GM23338 (cell line): ENCODE data around the gene ADAMTS8. TPM values are rescaled to one million over a fixed set of nuclear protein-coding genes. Genes with fewer than 3 reads are reported as not detected.

Source experiments
- ATAC-seq: fragments of 200-7000 bp; cut with Tn5 transposase; 3 replicates; pipeline ENCODE4 v1.9.1; 2020
- DNase-seq: peaks from one replicate; pipeline ENCODE4 v3.0.0-alpha.2; 2015; ENCODE audit warnings: low spot score
- H2AFZ ChIP-seq: fragments of 200-600 bp; sonication (generic); 2 replicates; pipeline ENCODE4 v1.8.0; 2016; ENCODE audit warnings: antibody characterized with exemption, mild to moderate bottlenecking, moderate library complexity
- H3F3A ChIP-seq: fragments of 200-600 bp; sonication (generic); replicated peaks from 2 replicates; pipeline ENCODE4 v1.8.0; 2017; ENCODE audit warnings: antibody characterized with exemption, mixed run types, low read depth
- H3K27ac ChIP-seq: fragments of 200-600 bp; sonication (generic); 2 replicates; pipeline ENCODE4 v1.6.1; 2016; ENCODE audit warnings: low read depth
- H3K27me3 ChIP-seq: fragments of 200-600 bp; sonication (generic); 2 replicates; pipeline ENCODE4 v1.8.0; 2016; ENCODE audit warnings: mild to moderate bottlenecking, mixed run types, moderate library complexity; ENCODE audit not compliant: insufficient read depth
- H3K36me3 ChIP-seq: fragments of 200-600 bp; sonication (generic); 2 replicates; pipeline ENCODE4 v1.8.0; 2016; ENCODE audit warnings: mild to moderate bottlenecking; ENCODE audit not compliant: insufficient read depth
- H3K4me1 ChIP-seq: fragments of 200-600 bp; sonication (generic); 2 replicates; pipeline ENCODE4 v1.8.0; 2016; ENCODE audit warnings: mild to moderate bottlenecking, moderate library complexity; ENCODE audit not compliant: insufficient read depth
- H3K4me2 ChIP-seq: fragments of 200-600 bp; sonication (generic); 2 replicates; pipeline ENCODE4 v1.7.1; 2017; ENCODE audit warnings: mixed run types
- H3K4me3 ChIP-seq: fragments of 200-600 bp; sonication (generic); 2 replicates; pipeline ENCODE4 v1.6.1; 2016; ENCODE audit warnings: mixed run types
- H3K79me2 ChIP-seq: fragments of 200-600 bp; sonication (generic); replicated peaks from 2 replicates; pipeline ENCODE4 v1.8.0; 2017; ENCODE audit warnings: mild to moderate bottlenecking; ENCODE audit not compliant: insufficient read depth
- H3K9me2 ChIP-seq: fragments of 200-600 bp; sonication (generic); 2 replicates; pipeline ENCODE4 v1.8.0; 2017; ENCODE audit not compliant: insufficient read depth
- H4K20me1 ChIP-seq: fragments of 200-600 bp; sonication (generic); replicated peaks from 2 replicates; pipeline ENCODE4 v1.8.0; 2017; ENCODE audit warnings: mild to moderate bottlenecking; ENCODE audit not compliant: insufficient read depth
- H3K27ac Mint-ChIP-seq: 2 replicates; pipeline ENCODE4 v1.8.0; 2020; ENCODE audit warnings: inconsistent platforms, mild to moderate bottlenecking, moderate library complexity, mixed read lengths
- H3K27me3 Mint-ChIP-seq: 3 replicates; pipeline ENCODE4 v1.8.0; 2022; ENCODE audit warnings: low read depth, mild to moderate bottlenecking, moderate library complexity, mixed read lengths, inconsistent platforms; ENCODE audit not compliant: insufficient read depth, poor library complexity
- H3K36me3 Mint-ChIP-seq: 3 replicates; pipeline ENCODE4 v1.8.0; 2021; ENCODE audit warnings: low read depth, mild to moderate bottlenecking, inconsistent platforms, moderate library complexity, mixed read lengths
- H3K4me1 Mint-ChIP-seq: 3 replicates; pipeline ENCODE4 v1.8.0; 2020; ENCODE audit warnings: mild to moderate bottlenecking, inconsistent platforms, mixed read lengths
- H3K4me3 Mint-ChIP-seq: 3 replicates; pipeline ENCODE4 v1.8.0; 2021; ENCODE audit warnings: moderate library complexity, mild to moderate bottlenecking, inconsistent platforms, mixed read lengths
- H3K9me3 Mint-ChIP-seq: 3 replicates; pipeline ENCODE4 v1.8.0; 2020; ENCODE audit warnings: moderate library complexity, mild to moderate bottlenecking, inconsistent platforms, mixed read lengths
- ETS1 ChIP-seq: IDR thresholded peaks from 2 replicates; pipeline ENCODE4 v1.6.1; 2016; ENCODE audit warnings: antibody characterized with exemption
- EZH2 ChIP-seq: fragments of 200-600 bp; sonication (generic); IDR thresholded peaks from one replicate; pipeline ENCODE4 v1.8.0; 2017; ENCODE audit warnings: antibody characterized with exemption, mild to moderate bottlenecking, low read depth; ENCODE audit not compliant: unreplicated experiment
- EZH2phosphoT487 ChIP-seq: fragments of 200-600 bp; sonication (generic); IDR thresholded peaks from one replicate; pipeline ENCODE4 v1.8.1; 2018; ENCODE audit warnings: antibody characterized with exemption; ENCODE audit not compliant: unreplicated experiment
- JUNB ChIP-seq: IDR thresholded peaks from one replicate; pipeline ENCODE4 v1.6.1; 2016; ENCODE audit warnings: antibody characterized with exemption; ENCODE audit not compliant: unreplicated experiment
- POLR2AphosphoS5 ChIP-seq: IDR thresholded peaks from 2 replicates; pipeline ENCODE4 v1.6.1; 2016; ENCODE audit warnings: antibody characterized with exemption, low read depth
- STAT1 ChIP-seq: IDR thresholded peaks from one replicate; pipeline ENCODE4 v1.6.1; 2016; ENCODE audit warnings: antibody characterized with exemption; ENCODE audit not compliant: unreplicated experiment
- ZNF114 ChIP-seq: fragments of 250-450 bp; sonication (Bioruptor Pico); IDR thresholded peaks from 2 replicates; pipeline ENCODE4 v1.5.0; 2020; ENCODE audit warnings: mild to moderate bottlenecking, moderate library complexity
- polyA plus RNA-seq: library from polyadenylated mRNA; unstranded; fragments of >200 nt; fragmentation: Nextera tagmentation; extraction: Ambion mirVana; gene quantifications from 2 replicates; pipeline ENCODE4 v1.2.1, GENCODE V29; 2016
- total RNA-seq: library from RNA; depleted of rRNA; stranded (reverse); fragments of >200 nt; shearing (Covaris generic); gene quantifications from 2 replicates; pipeline ENCODE4 v1.2.3, GENCODE V29; 2014
- TF ChIP-seq, protein P1 (sequence below), 2 experiments: fragments of 200-600 bp in 1 of 2; sonication (generic) in 1 of 2; conservative IDR thresholded peaks; 2 replicates each; pipeline versions ENCODE4 v1.5.1 to v1.6.1; 2016 to 2017; ENCODE audit warnings: antibody characterized with exemption in 2 of 2, low read depth in 2 of 2, mild to moderate bottlenecking in 2 of 2, moderate library complexity in 1 of 2
- TF ChIP-seq, protein P2 (sequence below): fragments of 250-450 bp; sonication (Bioruptor Pico); IDR thresholded peaks from 2 replicates; pipeline ENCODE4 v1.5.0; 2020; ENCODE audit warnings: mild to moderate bottlenecking, moderate library complexity
- TF ChIP-seq, protein P3 (sequence below): IDR thresholded peaks from one replicate; pipeline ENCODE4 v1.6.1; 2018; ENCODE audit warnings: antibody characterized with exemption; ENCODE audit not compliant: unreplicated experiment

ADAMTS8 gene
- total and polyA plus RNA-seq, 2 experiments from 2014 or later: 7.5 to 16.2 TPM

DNA sequence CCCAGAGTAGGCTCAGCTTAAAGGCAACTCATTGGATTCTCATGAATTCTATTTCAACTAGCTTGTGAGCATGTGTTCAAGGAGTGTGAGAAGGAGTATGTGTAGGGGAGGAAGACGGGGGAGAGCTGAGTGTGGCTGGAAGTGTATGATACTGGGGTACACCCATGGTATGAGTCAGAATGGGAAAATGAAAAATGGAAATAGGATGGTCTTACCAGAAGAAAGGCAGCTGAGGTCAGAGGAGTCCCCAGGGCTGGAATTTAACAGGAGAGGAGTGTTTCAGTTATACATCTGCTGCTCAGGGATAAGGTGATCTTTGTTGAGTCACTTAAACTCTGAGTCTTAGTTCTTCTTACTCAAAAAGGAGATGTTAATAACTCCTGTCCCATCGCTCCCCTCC, 13.3 kb upstream of the ADAMTS8 start:
- Mint-ChIP-seq H3K9me3 (peaks cover 11% of the 10 kb centered on the region; the same call in 1 of the 3 replicates), H3K27ac (no peak overlapping the region), H3K4me1 (no peaks in the 10 kb centered on the region; the same call in 2 of the 3 replicates), H3K4me3 (no peak overlapping the region), H3K36me3 (no peaks in the 10 kb centered on the region), H3K27me3 (peaks cover 9% of the 10 kb centered on the region)
- Histone ChIP-seq H2AFZ (no peak overlapping the region), H3F3A (no peaks in the 10 kb centered on the region), H4K20me1 (no peaks in the 10 kb centered on the region), H3K4me1 (no peaks in the 10 kb centered on the region), H3K27ac (no peak overlapping the region), H3K9me2 (peaks cover 9% of the 10 kb centered on the region; the same call in 1 of the 2 replicates), H3K4me2 (no peak overlapping the region), H3K27me3 (peaks cover 3% of the 10 kb centered on the region; the same call in 1 of the 2 replicates), H3K79me2 (no peaks in the 10 kb centered on the region), H3K36me3 (no peaks in the 10 kb centered on the region), H3K4me3 (no peak overlapping the region)
- TF ChIP-seq, protein P1, sequence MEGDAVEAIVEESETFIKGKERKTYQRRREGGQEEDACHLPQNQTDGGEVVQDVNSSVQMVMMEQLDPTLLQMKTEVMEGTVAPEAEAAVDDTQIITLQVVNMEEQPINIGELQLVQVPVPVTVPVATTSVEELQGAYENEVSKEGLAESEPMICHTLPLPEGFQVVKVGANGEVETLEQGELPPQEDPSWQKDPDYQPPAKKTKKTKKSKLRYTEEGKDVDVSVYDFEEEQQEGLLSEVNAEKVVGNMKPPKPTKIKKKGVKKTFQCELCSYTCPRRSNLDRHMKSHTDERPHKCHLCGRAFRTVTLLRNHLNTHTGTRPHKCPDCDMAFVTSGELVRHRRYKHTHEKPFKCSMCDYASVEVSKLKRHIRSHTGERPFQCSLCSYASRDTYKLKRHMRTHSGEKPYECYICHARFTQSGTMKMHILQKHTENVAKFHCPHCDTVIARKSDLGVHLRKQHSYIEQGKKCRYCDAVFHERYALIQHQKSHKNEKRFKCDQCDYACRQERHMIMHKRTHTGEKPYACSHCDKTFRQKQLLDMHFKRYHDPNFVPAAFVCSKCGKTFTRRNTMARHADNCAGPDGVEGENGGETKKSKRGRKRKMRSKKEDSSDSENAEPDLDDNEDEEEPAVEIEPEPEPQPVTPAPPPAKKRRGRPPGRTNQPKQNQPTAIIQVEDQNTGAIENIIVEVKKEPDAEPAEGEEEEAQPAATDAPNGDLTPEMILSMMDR (conservative IDR thresholded peaks at IDR 0.05; ENCODE audit: low read depth in 2 of 2): no peak
- TF ChIP-seq, protein P2, sequence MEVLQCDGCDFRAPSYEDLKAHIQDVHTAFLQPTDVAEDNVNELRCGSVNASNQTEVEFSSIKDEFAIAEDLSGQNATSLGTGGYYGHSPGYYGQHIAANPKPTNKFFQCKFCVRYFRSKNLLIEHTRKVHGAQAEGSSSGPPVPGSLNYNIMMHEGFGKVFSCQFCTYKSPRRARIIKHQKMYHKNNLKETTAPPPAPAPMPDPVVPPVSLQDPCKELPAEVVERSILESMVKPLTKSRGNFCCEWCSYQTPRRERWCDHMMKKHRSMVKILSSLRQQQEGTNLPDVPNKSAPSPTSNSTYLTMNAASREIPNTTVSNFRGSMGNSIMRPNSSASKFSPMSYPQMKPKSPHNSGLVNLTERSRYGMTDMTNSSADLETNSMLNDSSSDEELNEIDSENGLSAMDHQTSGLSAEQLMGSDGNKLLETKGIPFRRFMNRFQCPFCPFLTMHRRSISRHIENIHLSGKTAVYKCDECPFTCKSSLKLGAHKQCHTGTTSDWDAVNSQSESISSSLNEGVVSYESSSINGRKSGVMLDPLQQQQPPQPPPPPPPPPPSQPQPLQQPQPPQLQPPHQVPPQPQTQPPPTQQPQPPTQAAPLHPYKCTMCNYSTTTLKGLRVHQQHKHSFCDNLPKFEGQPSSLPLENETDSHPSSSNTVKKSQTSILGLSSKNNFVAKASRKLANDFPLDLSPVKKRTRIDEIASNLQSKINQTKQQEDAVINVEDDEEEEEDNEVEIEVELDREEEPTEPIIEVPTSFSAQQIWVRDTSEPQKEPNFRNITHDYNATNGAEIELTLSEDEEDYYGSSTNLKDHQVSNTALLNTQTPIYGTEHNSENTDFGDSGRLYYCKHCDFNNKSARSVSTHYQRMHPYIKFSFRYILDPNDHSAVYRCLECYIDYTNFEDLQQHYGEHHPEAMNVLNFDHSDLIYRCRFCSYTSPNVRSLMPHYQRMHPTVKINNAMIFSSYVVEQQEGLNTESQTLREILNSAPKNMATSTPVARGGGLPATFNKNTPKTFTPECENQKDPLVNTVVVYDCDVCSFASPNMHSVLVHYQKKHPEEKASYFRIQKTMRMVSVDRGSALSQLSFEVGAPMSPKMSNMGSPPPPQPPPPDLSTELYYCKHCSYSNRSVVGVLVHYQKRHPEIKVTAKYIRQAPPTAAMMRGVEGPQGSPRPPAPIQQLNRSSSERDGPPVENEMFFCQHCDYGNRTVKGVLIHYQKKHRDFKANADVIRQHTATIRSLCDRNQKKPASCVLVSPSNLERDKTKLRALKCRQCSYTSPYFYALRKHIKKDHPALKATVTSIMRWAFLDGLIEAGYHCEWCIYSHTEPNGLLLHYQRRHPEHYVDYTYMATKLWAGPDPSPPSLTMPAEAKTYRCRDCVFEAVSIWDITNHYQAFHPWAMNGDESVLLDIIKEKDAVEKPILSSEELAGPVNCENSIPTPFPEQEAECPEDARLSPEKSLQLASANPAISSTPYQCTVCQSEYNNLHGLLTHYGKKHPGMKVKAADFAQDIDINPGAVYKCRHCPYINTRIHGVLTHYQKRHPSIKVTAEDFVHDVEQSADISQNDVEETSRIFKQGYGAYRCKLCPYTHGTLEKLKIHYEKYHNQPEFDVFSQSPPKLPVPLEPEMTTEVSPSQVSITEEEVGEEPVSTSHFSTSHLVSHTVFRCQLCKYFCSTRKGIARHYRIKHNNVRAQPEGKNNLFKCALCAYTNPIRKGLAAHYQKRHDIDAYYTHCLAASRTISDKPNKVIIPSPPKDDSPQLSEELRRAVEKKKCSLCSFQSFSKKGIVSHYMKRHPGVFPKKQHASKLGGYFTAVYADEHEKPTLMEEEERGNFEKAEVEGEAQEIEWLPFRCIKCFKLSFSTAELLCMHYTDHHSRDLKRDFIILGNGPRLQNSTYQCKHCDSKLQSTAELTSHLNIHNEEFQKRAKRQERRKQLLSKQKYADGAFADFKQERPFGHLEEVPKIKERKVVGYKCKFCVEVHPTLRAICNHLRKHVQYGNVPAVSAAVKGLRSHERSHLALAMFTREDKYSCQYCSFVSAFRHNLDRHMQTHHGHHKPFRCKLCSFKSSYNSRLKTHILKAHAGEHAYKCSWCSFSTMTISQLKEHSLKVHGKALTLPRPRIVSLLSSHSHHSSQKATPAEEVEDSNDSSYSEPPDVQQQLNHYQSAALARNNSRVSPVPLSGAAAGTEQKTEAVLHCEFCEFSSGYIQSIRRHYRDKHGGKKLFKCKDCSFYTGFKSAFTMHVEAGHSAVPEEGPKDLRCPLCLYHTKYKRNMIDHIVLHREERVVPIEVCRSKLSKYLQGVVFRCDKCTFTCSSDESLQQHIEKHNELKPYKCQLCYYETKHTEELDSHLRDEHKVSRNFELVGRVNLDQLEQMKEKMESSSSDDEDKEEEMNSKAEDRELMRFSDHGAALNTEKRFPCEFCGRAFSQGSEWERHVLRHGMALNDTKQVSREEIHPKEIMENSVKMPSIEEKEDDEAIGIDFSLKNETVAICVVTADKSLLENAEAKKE (CRISPR knock-in tag): no peak
- no peak for TF ChIP-seq ETS1
- no peak for TF ChIP-seq STAT1
- TF ChIP-seq, protein P3, sequence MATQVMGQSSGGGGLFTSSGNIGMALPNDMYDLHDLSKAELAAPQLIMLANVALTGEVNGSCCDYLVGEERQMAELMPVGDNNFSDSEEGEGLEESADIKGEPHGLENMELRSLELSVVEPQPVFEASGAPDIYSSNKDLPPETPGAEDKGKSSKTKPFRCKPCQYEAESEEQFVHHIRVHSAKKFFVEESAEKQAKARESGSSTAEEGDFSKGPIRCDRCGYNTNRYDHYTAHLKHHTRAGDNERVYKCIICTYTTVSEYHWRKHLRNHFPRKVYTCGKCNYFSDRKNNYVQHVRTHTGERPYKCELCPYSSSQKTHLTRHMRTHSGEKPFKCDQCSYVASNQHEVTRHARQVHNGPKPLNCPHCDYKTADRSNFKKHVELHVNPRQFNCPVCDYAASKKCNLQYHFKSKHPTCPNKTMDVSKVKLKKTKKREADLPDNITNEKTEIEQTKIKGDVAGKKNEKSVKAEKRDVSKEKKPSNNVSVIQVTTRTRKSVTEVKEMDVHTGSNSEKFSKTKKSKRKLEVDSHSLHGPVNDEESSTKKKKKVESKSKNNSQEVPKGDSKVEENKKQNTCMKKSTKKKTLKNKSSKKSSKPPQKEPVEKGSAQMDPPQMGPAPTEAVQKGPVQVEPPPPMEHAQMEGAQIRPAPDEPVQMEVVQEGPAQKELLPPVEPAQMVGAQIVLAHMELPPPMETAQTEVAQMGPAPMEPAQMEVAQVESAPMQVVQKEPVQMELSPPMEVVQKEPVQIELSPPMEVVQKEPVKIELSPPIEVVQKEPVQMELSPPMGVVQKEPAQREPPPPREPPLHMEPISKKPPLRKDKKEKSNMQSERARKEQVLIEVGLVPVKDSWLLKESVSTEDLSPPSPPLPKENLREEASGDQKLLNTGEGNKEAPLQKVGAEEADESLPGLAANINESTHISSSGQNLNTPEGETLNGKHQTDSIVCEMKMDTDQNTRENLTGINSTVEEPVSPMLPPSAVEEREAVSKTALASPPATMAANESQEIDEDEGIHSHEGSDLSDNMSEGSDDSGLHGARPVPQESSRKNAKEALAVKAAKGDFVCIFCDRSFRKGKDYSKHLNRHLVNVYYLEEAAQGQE: no peak
- no peak for TF ChIP-seq ZNF114 (CRISPR knock-in tag)
- TF ChIP-seq POLR2AphosphoS5: no peak
- TF ChIP-seq EZH2: no peak
- TF ChIP-seq JUNB: no peak
- TF ChIP-seq EZH2phosphoT487: no peak
- no peak for DNase-seq
- ATAC-seq: no peak
